ENCODE measurements around the gene NTN1. TPM values are rescaled to one million over a fixed set of nuclear protein-coding genes. Genes with fewer than 3 reads are reported as not detected.

The NTN1 gene
- total and polyA plus RNA-seq, 9 donors = 0.28 to 12.5 (median 1.8) TPM

DNA sequence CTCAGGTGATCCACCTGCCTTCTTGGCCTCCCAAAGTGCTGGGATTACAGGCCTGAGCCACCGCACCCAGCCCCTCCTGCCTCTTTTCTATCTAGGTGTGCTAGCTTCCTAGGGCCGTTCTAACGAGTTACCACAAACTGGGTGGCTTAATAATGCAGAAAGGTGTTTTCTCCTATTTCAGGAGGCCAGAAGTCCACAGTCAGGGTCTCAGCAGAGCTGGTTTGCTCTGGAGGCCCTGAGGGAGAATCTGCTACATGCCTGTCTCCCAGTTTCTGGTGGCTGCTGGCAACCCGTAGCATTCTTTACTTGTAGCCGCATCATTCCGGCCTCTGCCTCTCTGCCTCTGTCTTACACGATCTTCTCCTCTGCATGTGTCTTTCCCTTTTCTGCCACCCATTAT is 89.2 kb downstream of the NTN1 start:
- H3K9me3 ChIP-seq = no peaks in the 10 kb centered on the region
- H3K4me3 ChIP-seq = no peak overlapping the region
- H3K4me1 ChIP-seq (ENCODE audit: insufficient read depth) = no peaks in the 10 kb centered on the region
- intact Hi-C loops (cut with DNase I) = no loop called here
- no peak overlapping the region for H3K27ac ChIP-seq
- H3K27me3 ChIP-seq = no peaks in the 10 kb centered on the region
- DNase-seq = no peak
- no peak for TF ChIP-seq POLR2A (IDR thresholded peaks at IDR 0.05)
- TF ChIP-seq, protein P1, sequence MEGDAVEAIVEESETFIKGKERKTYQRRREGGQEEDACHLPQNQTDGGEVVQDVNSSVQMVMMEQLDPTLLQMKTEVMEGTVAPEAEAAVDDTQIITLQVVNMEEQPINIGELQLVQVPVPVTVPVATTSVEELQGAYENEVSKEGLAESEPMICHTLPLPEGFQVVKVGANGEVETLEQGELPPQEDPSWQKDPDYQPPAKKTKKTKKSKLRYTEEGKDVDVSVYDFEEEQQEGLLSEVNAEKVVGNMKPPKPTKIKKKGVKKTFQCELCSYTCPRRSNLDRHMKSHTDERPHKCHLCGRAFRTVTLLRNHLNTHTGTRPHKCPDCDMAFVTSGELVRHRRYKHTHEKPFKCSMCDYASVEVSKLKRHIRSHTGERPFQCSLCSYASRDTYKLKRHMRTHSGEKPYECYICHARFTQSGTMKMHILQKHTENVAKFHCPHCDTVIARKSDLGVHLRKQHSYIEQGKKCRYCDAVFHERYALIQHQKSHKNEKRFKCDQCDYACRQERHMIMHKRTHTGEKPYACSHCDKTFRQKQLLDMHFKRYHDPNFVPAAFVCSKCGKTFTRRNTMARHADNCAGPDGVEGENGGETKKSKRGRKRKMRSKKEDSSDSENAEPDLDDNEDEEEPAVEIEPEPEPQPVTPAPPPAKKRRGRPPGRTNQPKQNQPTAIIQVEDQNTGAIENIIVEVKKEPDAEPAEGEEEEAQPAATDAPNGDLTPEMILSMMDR (IDR thresholded peaks at IDR 0.05) = no peak
- no peak for TF ChIP-seq EP300 (IDR thresholded peaks at IDR 0.05)
- WGBS, 3 donors = 96 to 97% (median 96%) methylated on average over 7 of the region's 7 CpGs
- H3K36me3 ChIP-seq = no peaks in the 10 kb centered on the region

DNA sequence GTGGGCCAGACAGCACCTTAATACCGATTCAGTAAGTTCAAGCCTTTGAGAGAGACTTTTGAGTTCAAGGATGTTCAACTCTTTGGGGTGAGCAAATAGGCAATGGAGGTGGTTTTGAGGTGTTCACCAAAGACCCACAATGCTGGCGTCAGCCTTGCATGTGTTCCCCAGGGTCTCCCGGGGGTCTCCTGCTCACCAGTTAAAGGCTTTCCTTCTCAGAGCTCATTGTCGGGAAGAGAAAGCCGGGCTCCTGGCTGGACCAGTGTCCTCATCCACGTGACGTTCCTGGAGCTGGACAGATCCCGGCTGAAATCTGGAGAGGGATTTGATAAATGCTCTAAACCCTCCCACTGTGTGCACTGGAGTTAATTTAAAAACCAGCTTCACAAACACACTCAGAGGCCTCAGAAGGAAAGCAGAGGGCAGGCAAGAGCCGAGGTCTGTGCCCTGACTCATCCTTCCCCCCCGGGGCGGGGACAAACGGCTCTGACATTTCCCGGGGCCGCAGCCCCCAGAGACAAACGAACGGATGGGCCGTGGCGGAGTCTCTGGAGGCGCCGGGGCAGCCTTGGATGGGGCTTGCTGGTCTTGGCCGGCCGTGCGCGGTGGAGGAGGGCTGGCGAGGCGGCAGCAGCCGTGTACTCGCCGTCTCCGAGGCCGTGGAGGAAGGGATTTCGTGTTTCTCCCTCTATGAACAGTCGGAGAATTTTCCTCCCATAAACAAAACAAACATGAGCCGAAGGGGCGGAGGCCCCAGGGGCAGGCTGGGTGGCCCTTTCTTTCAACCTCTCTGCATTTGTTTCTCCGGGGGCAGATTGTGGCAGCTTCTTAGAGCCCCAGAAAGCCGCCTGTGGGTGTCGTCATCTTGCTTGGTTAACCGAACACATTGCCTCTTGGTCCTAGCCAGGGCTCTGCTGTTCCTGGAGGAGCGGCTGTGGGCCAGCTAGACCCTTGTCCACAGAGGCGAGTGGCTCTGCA is 94.2 kb downstream of the NTN1 start:
- peak in 4 of 5 donors; percentile 13 to 53 (median 36) for DNase-seq
- Histone ChIP-seq H3K9me3 (no peaks in the 10 kb centered on the region), H3K27ac (no peak overlapping the region), H3K4me1 (ENCODE audit: insufficient read depth) (no peaks in the 10 kb centered on the region), H3K27me3 (no peaks in the 10 kb centered on the region), H3K4me3 (peak overlapping the region; percentile 23), H3K36me3 (no peaks in the 10 kb centered on the region)
- WGBS, 3 donors = 14 to 16% (median 15%) methylated on average over 41 of the region's 41 CpGs
- intact Hi-C loops (cut with DNase I) = no loop called here
- no peak for TF ChIP-seq POLR2A (IDR thresholded peaks at IDR 0.05)
- no peak for TF ChIP-seq EP300 (IDR thresholded peaks at IDR 0.05)
- TF ChIP-seq, protein P1 (IDR thresholded peaks at IDR 0.05) = no peak

DNA sequence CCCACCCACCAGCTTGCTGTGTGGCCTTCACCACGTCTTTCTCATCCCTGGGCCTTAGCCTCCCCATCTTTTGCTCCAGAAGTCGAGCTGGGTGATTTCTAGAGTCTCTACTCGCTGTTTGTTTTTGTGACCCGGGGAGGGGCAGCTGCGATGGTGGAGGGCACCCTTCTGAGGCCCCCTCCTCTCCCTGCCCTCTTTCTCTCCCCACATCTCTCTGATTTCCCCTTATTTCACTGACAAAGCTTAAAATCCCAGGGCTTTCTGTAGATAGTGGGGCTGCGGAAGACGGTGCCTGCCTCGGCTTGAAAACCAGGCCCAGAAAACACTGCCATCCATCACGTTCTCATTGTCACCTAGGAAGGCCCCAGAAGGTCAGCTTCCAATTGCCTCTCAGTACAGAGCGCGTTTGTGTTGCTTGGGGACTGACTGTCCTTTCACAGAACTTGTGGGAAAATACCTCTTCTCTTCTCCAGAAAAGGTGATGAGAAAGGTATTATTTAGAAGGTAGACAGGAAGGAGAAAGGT is 95.1 kb downstream of the NTN1 start:
- intact Hi-C loops (cut with DNase I) = no loop called here
- 83 to 87% (median 86%) methylated on average over 11 of the region's 11 CpGs for WGBS, 3 donors
- H3K27ac ChIP-seq = no peak overlapping the region
- H3K4me1 ChIP-seq (ENCODE audit: insufficient read depth) = no peaks in the 10 kb centered on the region
- H3K36me3 ChIP-seq = no peaks in the 10 kb centered on the region
- H3K4me3 ChIP-seq = no peak overlapping the region
- no peak for DNase-seq
- H3K27me3 ChIP-seq = no peaks in the 10 kb centered on the region
- no peaks in the 10 kb centered on the region for H3K9me3 ChIP-seq
- TF ChIP-seq POLR2A (IDR thresholded peaks at IDR 0.05) (no peak), EP300 (IDR thresholded peaks at IDR 0.05) (no peak)
- TF ChIP-seq, protein P1 (IDR thresholded peaks at IDR 0.05) = no peak

DNA sequence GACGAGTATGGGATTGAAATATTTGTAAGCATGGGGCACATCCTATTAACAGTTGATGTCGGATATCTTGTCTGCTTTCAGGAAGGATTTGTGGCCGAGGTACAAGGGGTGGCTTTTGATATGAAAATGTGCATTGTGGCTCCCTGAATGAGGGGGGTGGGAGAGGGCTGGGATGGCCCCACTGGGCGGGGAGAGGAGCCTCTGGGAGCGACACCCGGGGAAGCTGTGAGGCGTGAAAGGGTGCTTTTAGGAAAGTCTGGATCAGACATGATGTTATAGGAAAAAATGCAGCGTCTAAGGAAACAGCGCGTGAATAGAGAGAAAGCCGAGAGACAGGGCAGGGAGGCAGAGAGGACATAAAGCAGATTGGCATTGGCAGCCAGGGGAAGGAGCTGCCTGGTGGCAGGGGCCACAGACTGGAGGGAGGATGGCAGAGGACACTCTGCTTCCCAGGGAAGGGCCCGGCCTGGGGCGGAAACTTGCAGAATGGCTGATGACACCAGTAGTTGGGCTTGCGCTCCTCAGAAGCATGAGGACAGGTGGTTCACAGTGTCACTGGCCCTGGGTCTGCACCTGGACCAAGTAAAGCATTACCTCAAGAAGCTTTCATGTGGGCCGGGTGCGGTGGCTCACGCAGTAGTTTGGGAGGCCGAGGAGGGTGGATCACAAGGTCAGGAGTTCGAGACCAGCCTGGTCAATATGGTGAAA is 95.7 kb downstream of the NTN1 start:
- no peaks in the 10 kb centered on the region for H3K4me1 ChIP-seq (ENCODE audit: insufficient read depth)
- TF ChIP-seq EP300 (IDR thresholded peaks at IDR 0.05) = no peak
- no peak for TF ChIP-seq POLR2A (IDR thresholded peaks at IDR 0.05)
- TF ChIP-seq, protein P1 (IDR thresholded peaks at IDR 0.05) = no peak
- H3K27me3 ChIP-seq = no peaks in the 10 kb centered on the region
- 95% methylated on average over 19 of the region's 19 CpGs for WGBS, 3 donors
- intact Hi-C loops (cut with DNase I) = no loop called here
- H3K36me3 ChIP-seq = no peaks in the 10 kb centered on the region
- no peak overlapping the region for H3K27ac ChIP-seq
- no peak overlapping the region for H3K4me3 ChIP-seq
- no peaks in the 10 kb centered on the region for H3K9me3 ChIP-seq
- no peak for DNase-seq

All from ovary (tissue), 9 donors.